Stimulated activated CD4-positive, alpha-beta T cell treated with anti-CD3 and anti-CD28 coated beads, Interleukin-2, amount 100 ng/mL, for 24 hours (primary cell): ENCODE data around the gene PCDH19.

Source experiments
- DNase-seq, 2 donors: peaks; one replicate each; pipeline ENCODE4 v3.0.0-alpha.2; 2020

The PCDH19 gene

GRCh38 chrX:100405424-100405823 is 4.6 kb downstream of the PCDH19 start:
- no peak for DNase-seq

GRCh38 chrX:100404851-100405250 is 5.2 kb downstream of the PCDH19 start:
- DNase-seq = no peak

GRCh38 chrX:100395781-100396180 is 14.3 kb downstream of the PCDH19 start:
- no peak for DNase-seq

- no peak for DNase-seq
These were observed 28.5 kb downstream of the PCDH19 start for GRCh38 chrX:100381619-100382018.

GRCh38 chrX:100379388-100379986 is 30.6 kb downstream of the PCDH19 start:
- DNase-seq = no peak

- DNase-seq = no peak
These were observed 32.2 kb downstream of the PCDH19 start for GRCh38 chrX:100377826-100378225.

- DNase-seq = no peak
These were observed 33.5 kb downstream of the PCDH19 start for GRCh38 chrX:100376576-100376975.

GRCh38 chrX:100373673-100374072 is 36.4 kb downstream of the PCDH19 start:
- DNase-seq = no peak

- peak in 1 of 2 donors; percentile 3 for DNase-seq
These were observed 41.9 kb downstream of the PCDH19 start for GRCh38 chrX:100368167-100368566.

GRCh38 chrX:100363896-100364295 is 46.2 kb downstream of the PCDH19 start:
- no peak for DNase-seq

- DNase-seq = no peak
These were observed 51.3 kb downstream of the PCDH19 start for GRCh38 chrX:100358766-100359165.

GRCh38 chrX:100356351-100356896 is 53.6 kb downstream of the PCDH19 start:
- no peak for DNase-seq

- no peak for DNase-seq
These were observed 54.4 kb downstream of the PCDH19 start for GRCh38 chrX:100355680-100356079.

GRCh38 chrX:100353326-100353725 is 56.7 kb downstream of the PCDH19 start:
- no peak for DNase-seq

GRCh38 chrX:100350704-100351489 is 59.2 kb downstream of the PCDH19 start:
- no peak for DNase-seq

- no peak for DNase-seq
These were observed 60.7 kb downstream of the PCDH19 start for GRCh38 chrX:100349391-100349790.

GRCh38 chrX:100341142-100341510 is 68.9 kb downstream of the PCDH19 start:
- DNase-seq = no peak

- DNase-seq = no peak
These were observed 69.5 kb downstream of the PCDH19 start for GRCh38 chrX:100340491-100341141.

GRCh38 chrX:100328351-100328750 is 81.7 kb downstream of the PCDH19 start:
- DNase-seq = no peak

GRCh38 chrX:100319716-100320115 is 90.4 kb downstream of the PCDH19 start:
- DNase-seq = no peak

- no peak for DNase-seq
These were observed 93.1 kb downstream of the PCDH19 start for GRCh38 chrX:100316987-100317386.

- no peak for DNase-seq
These were observed 94.5 kb downstream of the PCDH19 start for GRCh38 chrX:100315566-100315965.

GRCh38 chrX:100299559-100299958 is 110.5 kb downstream of the PCDH19 start:
- no peak for DNase-seq

GRCh38 chrX:100297728-100298127 is 112.3 kb downstream of the PCDH19 start:
- DNase-seq = no peak
